Measurements from ENCODE around the gene PCSK6.
A peak's percentile ranks its signal among the peaks of the same experiment; 100 is the strongest.

The PCSK6 gene

GRCh38 chr15:101488300-101489164, 975 bp downstream of the PCSK6 start:
- peak; percentile 51 for DNase-seq (ENCODE audit: low spot score)
- TF ChIP-seq CTCF (IDR thresholded peaks at IDR 0.05; ENCODE audit: extremely low read depth, missing control alignments): no peak

- no peak for TF ChIP-seq CTCF (IDR thresholded peaks at IDR 0.05; ENCODE audit: extremely low read depth, missing control alignments)
- DNase-seq (ENCODE audit: low spot score): no peak
These were observed 2.6 kb downstream of the PCSK6 start for GRCh38 chr15:101486696-101487459.

- DNase-seq (ENCODE audit: low spot score): no peak
- no peak for TF ChIP-seq CTCF (IDR thresholded peaks at IDR 0.05; ENCODE audit: extremely low read depth, missing control alignments)
These were observed 6.0 kb downstream of the PCSK6 start for GRCh38 chr15:101483462-101483861.

GRCh38 chr15:101482526-101483371, 6.8 kb downstream of the PCSK6 start:
- DNase-seq (ENCODE audit: low spot score): no peak
- no peak for TF ChIP-seq CTCF (IDR thresholded peaks at IDR 0.05; ENCODE audit: extremely low read depth, missing control alignments)

- DNase-seq (ENCODE audit: low spot score): no peak
- TF ChIP-seq CTCF (IDR thresholded peaks at IDR 0.05; ENCODE audit: extremely low read depth, missing control alignments): no peak
These were observed 7.5 kb downstream of the PCSK6 start for GRCh38 chr15:101481917-101482525.

GRCh38 chr15:101481381-101481705, 8.2 kb downstream of the PCSK6 start:
- TF ChIP-seq CTCF (IDR thresholded peaks at IDR 0.05; ENCODE audit: extremely low read depth, missing control alignments): no peak
- DNase-seq (ENCODE audit: low spot score): no peak

Data from GM20000 (cell line).